ENCODE results near the gene MAEA.

The MAEA gene

GRCh38 chr4:1352567-1352900 lies 62.8 kb downstream of the MAEA start:
- Histone ChIP-seq H3K27ac (ENCODE audit: insufficient read depth in 1 of 2, low read depth in 1 of 2, low read length in 2 of 2, poor library complexity in 1 of 2, severe bottlenecking in 2 of 2) (no peak overlapping the region), H3K27me3 (replicated peaks in 2 of 5; ENCODE audit: control insufficient read depth in 4 of 5, insufficient read depth in 5 of 5, low read length in 4 of 5) (no peaks in the 10 kb centered on the region), H3K9me3 (ENCODE audit: control extremely low read depth in 1 of 5, control insufficient read depth in 4 of 5, insufficient read depth in 2 of 5, low read depth in 1 of 5, low read length in 4 of 5) (no peaks in the 10 kb centered on the region), H3K4me1 (ENCODE audit: control extremely low read depth in 1 of 4, control insufficient read depth in 4 of 4, insufficient read depth in 4 of 4, low read length in 3 of 4) (peaks cover 6 to 15% (median 14%) of the 10 kb centered on the region in 4 experiments), H3K4me3 (ENCODE audit: control insufficient read depth in 1 of 7, extremely low read depth in 1 of 7, insufficient read depth in 4 of 7, low read depth in 2 of 7, low read length in 6 of 7) (no peak overlapping the region), H3K36me3 (ENCODE audit: control insufficient read depth in 4 of 4, insufficient read depth in 4 of 4, low read length in 3 of 4) (peaks cover 0 to 36% (median 5%) of the 10 kb centered on the region in 4 experiments)
- POLR2A ChIA-PET, result no interaction called here
- no peak for DNase-seq
- CTCF ChIA-PET, result interaction anchor here (0.7 to 1.5 kb wide), 8 partner anchors 24 to 306 kb away, joined by 3 to 5 read pairs (median 3); no protein-coding TSS in a partner anchor
- WGBS (ENCODE audit: insufficient coverage), result 98% methylated on average over 12 of the region's 12 CpGs

GRCh38 chr4:1353186-1354055 lies 63.7 kb downstream of the MAEA start:
- H3K9me3 ChIP-seq (ENCODE audit: control extremely low read depth in 1 of 5, control insufficient read depth in 4 of 5, insufficient read depth in 2 of 5, low read depth in 1 of 5, low read length in 4 of 5), result no peaks in the 10 kb centered on the region
- no peak overlapping the region for H3K27ac ChIP-seq (ENCODE audit: insufficient read depth in 1 of 2, low read depth in 1 of 2, low read length in 2 of 2, poor library complexity in 1 of 2, severe bottlenecking in 2 of 2)
- peaks cover 2 to 7% (median 5%) of the 10 kb centered on the region in 4 experiments for H3K4me1 ChIP-seq (ENCODE audit: control extremely low read depth in 1 of 4, control insufficient read depth in 4 of 4, insufficient read depth in 4 of 4, low read length in 3 of 4)
- CTCF ChIA-PET, result interaction anchor here (0.7 to 4.5 kb wide), 10 partner anchors 23 to 305 kb away, joined by 3 to 19 read pairs (median 4); no protein-coding TSS in a partner anchor
- no peaks in the 10 kb centered on the region for H3K27me3 ChIP-seq (replicated peaks in 2 of 5; ENCODE audit: control insufficient read depth in 4 of 5, insufficient read depth in 5 of 5, low read length in 4 of 5)
- no peak overlapping the region for H3K4me3 ChIP-seq (ENCODE audit: control insufficient read depth in 1 of 7, extremely low read depth in 1 of 7, insufficient read depth in 4 of 7, low read depth in 2 of 7, low read length in 6 of 7)
- WGBS (ENCODE audit: insufficient coverage), result 96% methylated on average over 28 of the region's 30 CpGs
- no peak for DNase-seq
- peaks cover 0 to 36% (median 6%) of the 10 kb centered on the region in 4 experiments for H3K36me3 ChIP-seq (ENCODE audit: control insufficient read depth in 4 of 4, insufficient read depth in 4 of 4, low read length in 3 of 4)
- POLR2A ChIA-PET, result no interaction called here

- ChIA-PET CTCF (interaction anchor here (0.8 to 4.5 kb wide), 9 partner anchors 12 to 276 kb away, joined by 3 to 19 read pairs (median 3); no protein-coding TSS in a partner anchor), POLR2A (interaction anchor here (0.8 kb wide), 1 partner anchor 8 kb away, joined by 3 read pairs; no protein-coding TSS in a partner anchor)
- no peaks in the 10 kb centered on the region for H3K9me3 ChIP-seq (ENCODE audit: control extremely low read depth in 1 of 5, control insufficient read depth in 4 of 5, insufficient read depth in 2 of 5, low read depth in 1 of 5, low read length in 4 of 5)
- no peak overlapping the region for H3K27ac ChIP-seq (ENCODE audit: insufficient read depth in 1 of 2, low read depth in 1 of 2, low read length in 2 of 2, poor library complexity in 1 of 2, severe bottlenecking in 2 of 2)
- H3K4me3 ChIP-seq (ENCODE audit: control insufficient read depth in 1 of 7, extremely low read depth in 1 of 7, insufficient read depth in 4 of 7, low read depth in 2 of 7, low read length in 6 of 7), result no peak overlapping the region
- WGBS (ENCODE audit: insufficient coverage), result 96% methylated on average over 32 of the region's 36 CpGs
- H3K4me1 ChIP-seq (ENCODE audit: control extremely low read depth in 1 of 4, control insufficient read depth in 4 of 4, insufficient read depth in 4 of 4, low read length in 3 of 4), result peaks cover 0 to 3% (median 3%) of the 10 kb centered on the region in 4 experiments
- peaks cover 0 to 36% (median 6%) of the 10 kb centered on the region in 4 experiments for H3K36me3 ChIP-seq (ENCODE audit: control insufficient read depth in 4 of 4, insufficient read depth in 4 of 4, low read length in 3 of 4)
- no peak for DNase-seq
- H3K27me3 ChIP-seq (replicated peaks in 2 of 5; ENCODE audit: control insufficient read depth in 4 of 5, insufficient read depth in 5 of 5, low read length in 4 of 5), result no peaks in the 10 kb centered on the region
Observed at GRCh38 chr4:1354136-1354982, 64.7 kb downstream of the MAEA start.

GRCh38 chr4:1354983-1355275 lies 65.2 kb downstream of the MAEA start:
- no peak for DNase-seq
- Histone ChIP-seq H3K9me3 (ENCODE audit: control extremely low read depth in 1 of 5, control insufficient read depth in 4 of 5, insufficient read depth in 2 of 5, low read depth in 1 of 5, low read length in 4 of 5) (no peaks in the 10 kb centered on the region), H3K27ac (ENCODE audit: insufficient read depth in 1 of 2, low read depth in 1 of 2, low read length in 2 of 2, poor library complexity in 1 of 2, severe bottlenecking in 2 of 2) (no peak overlapping the region), H3K36me3 (ENCODE audit: control insufficient read depth in 4 of 4, insufficient read depth in 4 of 4, low read length in 3 of 4) (peaks cover 0 to 31% (median 4%) of the 10 kb centered on the region in 4 experiments), H3K4me1 (ENCODE audit: control extremely low read depth in 1 of 4, control insufficient read depth in 4 of 4, insufficient read depth in 4 of 4, low read length in 3 of 4) (peaks cover 0 to 3% (median 3%) of the 10 kb centered on the region in 4 experiments), H3K4me3 (ENCODE audit: control insufficient read depth in 1 of 7, extremely low read depth in 1 of 7, insufficient read depth in 4 of 7, low read depth in 2 of 7, low read length in 6 of 7) (no peak overlapping the region), H3K27me3 (replicated peaks in 2 of 5; ENCODE audit: control insufficient read depth in 4 of 5, insufficient read depth in 5 of 5, low read length in 4 of 5) (no peaks in the 10 kb centered on the region)
- POLR2A ChIA-PET, result interaction anchor here (0.8 kb wide), 1 partner anchor 9 kb away, joined by 3 read pairs; no protein-coding TSS in a partner anchor
- over 99% methylated on average over 18 of the region's 18 CpGs for WGBS (ENCODE audit: insufficient coverage)
- CTCF ChIA-PET, result interaction anchor here (0.8 to 4.5 kb wide), 9 partner anchors 11 to 275 kb away, joined by 3 to 19 read pairs (median 3); no protein-coding TSS in a partner anchor

- WGBS (ENCODE audit: insufficient coverage), result 95% methylated on average over 10 of the region's 14 CpGs
- no peaks in the 10 kb centered on the region for H3K9me3 ChIP-seq (ENCODE audit: control extremely low read depth in 1 of 5, control insufficient read depth in 4 of 5, insufficient read depth in 2 of 5, low read depth in 1 of 5, low read length in 4 of 5)
- H3K27me3 ChIP-seq (replicated peaks in 2 of 5; ENCODE audit: control insufficient read depth in 4 of 5, insufficient read depth in 5 of 5, low read length in 4 of 5), result no peaks in the 10 kb centered on the region
- peaks cover 0 to 27% (median 4%) of the 10 kb centered on the region in 4 experiments for H3K36me3 ChIP-seq (ENCODE audit: control insufficient read depth in 4 of 4, insufficient read depth in 4 of 4, low read length in 3 of 4)
- no peak for DNase-seq
- H3K27ac ChIP-seq (ENCODE audit: insufficient read depth in 1 of 2, low read depth in 1 of 2, low read length in 2 of 2, poor library complexity in 1 of 2, severe bottlenecking in 2 of 2), result no peak overlapping the region
- H3K4me1 ChIP-seq (ENCODE audit: control extremely low read depth in 1 of 4, control insufficient read depth in 4 of 4, insufficient read depth in 4 of 4, low read length in 3 of 4), result peaks cover 0 to 3% (median 3%) of the 10 kb centered on the region in 4 experiments
- CTCF ChIA-PET, result interaction anchor here (0.7 to 4.5 kb wide), 15 partner anchors 11 to 287 kb away, joined by 3 to 19 read pairs (median 4); no protein-coding TSS in a partner anchor
- no peak overlapping the region for H3K4me3 ChIP-seq (ENCODE audit: control insufficient read depth in 1 of 7, extremely low read depth in 1 of 7, insufficient read depth in 4 of 7, low read depth in 2 of 7, low read length in 6 of 7)
- POLR2A ChIA-PET, result no interaction called here
Observed at GRCh38 chr4:1355378-1355777, 65.7 kb downstream of the MAEA start.

- no peak overlapping the region for H3K4me3 ChIP-seq (ENCODE audit: control insufficient read depth in 1 of 7, extremely low read depth in 1 of 7, insufficient read depth in 4 of 7, low read depth in 2 of 7, low read length in 6 of 7)
- H3K4me1 ChIP-seq (ENCODE audit: control extremely low read depth in 1 of 4, control insufficient read depth in 4 of 4, insufficient read depth in 4 of 4, low read length in 3 of 4), result peaks cover 0 to 3% (median 3%) of the 10 kb centered on the region in 4 experiments
- H3K27ac ChIP-seq (ENCODE audit: insufficient read depth in 1 of 2, low read depth in 1 of 2, low read length in 2 of 2, poor library complexity in 1 of 2, severe bottlenecking in 2 of 2), result no peak overlapping the region
- peaks cover 0 to 29% (median 4%) of the 10 kb centered on the region in 4 experiments for H3K36me3 ChIP-seq (ENCODE audit: control insufficient read depth in 4 of 4, insufficient read depth in 4 of 4, low read length in 3 of 4)
- H3K9me3 ChIP-seq (ENCODE audit: control extremely low read depth in 1 of 5, control insufficient read depth in 4 of 5, insufficient read depth in 2 of 5, low read depth in 1 of 5, low read length in 4 of 5), result no peaks in the 10 kb centered on the region
- ChIA-PET POLR2A (interaction anchor here (1.1 kb wide), 1 partner anchor 157 kb away, joined by 3 read pairs; no protein-coding TSS in a partner anchor), CTCF (interaction anchor here (0.7 to 4.5 kb wide), 17 partner anchors 10 to 336 kb away, joined by 3 to 19 read pairs (median 3); partner anchors contain the start of gene UVSSA)
- DNase-seq, result peak; percentile 50 to 68 (median 55)
- H3K27me3 ChIP-seq (replicated peaks in 2 of 5; ENCODE audit: control insufficient read depth in 4 of 5, insufficient read depth in 5 of 5, low read length in 4 of 5), result no peaks in the 10 kb centered on the region
- WGBS (ENCODE audit: insufficient coverage), result 68% methylated on average over 27 of the region's 28 CpGs
Observed at GRCh38 chr4:1356181-1356998, 66.7 kb downstream of the MAEA start.
